ENCODE results near the gene AIG1.

DNA sequence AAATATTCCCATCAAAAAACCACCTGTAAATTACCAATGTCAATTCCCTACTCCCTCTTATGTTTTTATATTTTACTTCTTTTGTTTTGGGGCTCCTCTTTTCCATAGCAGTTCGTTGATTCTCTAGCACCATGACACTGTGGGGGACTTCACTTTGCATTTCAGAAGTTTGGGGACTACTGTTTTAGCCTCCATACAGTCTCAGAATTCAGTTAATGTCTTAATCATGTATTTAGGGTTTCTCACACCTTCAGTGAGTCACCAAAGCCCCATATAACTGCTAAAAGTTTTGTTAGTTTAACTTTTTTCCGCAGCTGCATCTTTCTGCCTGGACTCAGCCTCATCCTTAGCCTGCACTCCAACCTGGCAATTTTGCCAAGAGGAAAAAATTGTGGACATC lies 20.7 kb upstream of the AIG1 start:
- no peak for TF ChIP-seq GATA3 (IDR thresholded peaks at IDR 0.05; ENCODE audit: low read depth, low read length)
- TF ChIP-seq GATA2 (IDR thresholded peaks at IDR 0.05; ENCODE audit: low read depth, low read length) = no peak
